Lower lobe of right lung (tissue), 2 donors: ENCODE data around the gene KCTD16. TPM values are rescaled to one million over a fixed set of nuclear protein-coding genes. Genes with fewer than 3 reads are reported as not detected.

Source experiments
- ATAC-seq, 2 donors: fragments of 200-7000 bp; cut with Tn5 transposase; one replicate each; pipeline ENCODE4 v1.9.1; 2020 to 2022; ENCODE audit warnings: mild to moderate bottlenecking in 2 of 2, moderate library complexity in 2 of 2
- DNase-seq: peaks from one replicate; pipeline ENCODE4 v3.0.0-alpha.2; 2020
- H3K27ac ChIP-seq: fragments of 200-600 bp; one replicate; pipeline ENCODE4 v1.8.0; 2022
- H3K27me3 ChIP-seq: fragments of 200-600 bp; one replicate; pipeline ENCODE4 v1.8.0; 2022; ENCODE audit warnings: low read depth
- H3K36me3 ChIP-seq: fragments of 200-600 bp; one replicate; pipeline ENCODE4 v1.8.0; 2022; ENCODE audit warnings: mild to moderate bottlenecking
- H3K4me1 ChIP-seq: fragments of 200-600 bp; one replicate; pipeline ENCODE4 v1.8.0; 2022
- H3K4me3 ChIP-seq: fragments of 200-600 bp; one replicate; pipeline ENCODE4 v1.8.0; 2022; ENCODE audit warnings: mild to moderate bottlenecking
- H3K9me3 ChIP-seq: fragments of 200-600 bp; one replicate; pipeline ENCODE4 v1.8.0; 2022
- CTCF ChIP-seq: fragments of 200-600 bp; IDR thresholded peaks from one replicate; pipeline ENCODE4 v1.8.0; 2022; ENCODE audit warnings: antibody characterized with exemption, mild to moderate bottlenecking
- intact Hi-C: fragments of 100-400 bp; cut with DNase I; formaldehyde crosslinking; loops from one replicate; pipeline ENCODE4 v1.11.0; 2022
- total RNA-seq: library from RNA; stranded (reverse); fragmentation: NEBNext Ultra II Directional; extraction: Animal tissue kit (Norgen Biotek cat#: 25700); gene quantifications from one replicate; pipeline ENCODE4 v1.2.1, GENCODE V29; 2021
- donor health status: DM: no; HTN: yes; CAD: no; lungs with severe emphysema.

KCTD16 gene
- total RNA-seq, 1 donor from 2014 or later: 2.5 TPM

- H3K27ac ChIP-seq: no peak overlapping the region
- no peaks in the 10 kb centered on the region for H3K27me3 ChIP-seq
- H3K9me3 ChIP-seq: no peaks in the 10 kb centered on the region
- ATAC-seq (no peak), DNase-seq (no peak)
- no peaks in the 10 kb centered on the region for H3K36me3 ChIP-seq
- H3K4me3 ChIP-seq: no peak overlapping the region
- no peaks in the 10 kb centered on the region for H3K4me1 ChIP-seq
- no peak for TF ChIP-seq CTCF
- intact Hi-C loops: no loop called here
Observed at GRCh38 chr5:144134194-144134826, 36.4 kb upstream of the KCTD16 start.

GRCh38 chr5:144135113-144135762 lies 35.4 kb upstream of the KCTD16 start:
- Histone ChIP-seq H3K4me3 (no peak overlapping the region), H3K36me3 (no peaks in the 10 kb centered on the region), H3K27me3 (no peaks in the 10 kb centered on the region), H3K4me1 (no peaks in the 10 kb centered on the region), H3K27ac (no peak overlapping the region), H3K9me3 (no peaks in the 10 kb centered on the region)
- no peak for DNase-seq
- no peak for TF ChIP-seq CTCF
- intact Hi-C loops: no loop called here
- no peak for ATAC-seq

GRCh38 chr5:144139586-144139985 lies 31.1 kb upstream of the KCTD16 start:
- Histone ChIP-seq H3K4me1 (peaks cover 4% of the 10 kb centered on the region), H3K4me3 (no peak overlapping the region), H3K9me3 (no peaks in the 10 kb centered on the region), H3K27me3 (no peaks in the 10 kb centered on the region), H3K36me3 (no peaks in the 10 kb centered on the region), H3K27ac (no peak overlapping the region)
- DNase-seq: no peak
- intact Hi-C loops: no loop called here
- TF ChIP-seq CTCF: no peak
- no peak for ATAC-seq

GRCh38 chr5:144141585-144141984 lies 29.1 kb upstream of the KCTD16 start:
- TF ChIP-seq CTCF: no peak
- Histone ChIP-seq H3K9me3 (no peaks in the 10 kb centered on the region), H3K27ac (no peak overlapping the region), H3K27me3 (no peaks in the 10 kb centered on the region), H3K4me3 (no peak overlapping the region), H3K36me3 (no peaks in the 10 kb centered on the region), H3K4me1 (peaks cover 4% of the 10 kb centered on the region)
- no peak for ATAC-seq
- intact Hi-C loops: no loop called here
- DNase-seq: no peak

- peaks cover 4% of the 10 kb centered on the region for H3K4me1 ChIP-seq
- intact Hi-C loops: no loop called here
- H3K9me3 ChIP-seq: no peaks in the 10 kb centered on the region
- TF ChIP-seq CTCF: peak; percentile 51
- H3K27me3 ChIP-seq: no peaks in the 10 kb centered on the region
- DNase-seq (no peak), ATAC-seq (peak; percentile 65 to 74)
- H3K27ac ChIP-seq: no peak overlapping the region
- H3K36me3 ChIP-seq: no peaks in the 10 kb centered on the region
- H3K4me3 ChIP-seq: no peak overlapping the region
Observed at GRCh38 chr5:144142139-144142823, 28.4 kb upstream of the KCTD16 start.
